ENCODE data around the gene CD81.
"Not testable (repeated sequence)": the region's sequence is repeated elsewhere in the genome, so short reads cannot be mapped to it uniquely, and the experiment has no call there.

Gene CD81

GRCh38 chr11:2352420-2352819 is 24.7 kb upstream of the CD81 start:
- TF ChIP-seq CTCF (IDR thresholded peaks at IDR 0.05; ENCODE audit: insufficient read depth, low read length, poor library complexity, severe bottlenecking) (no peak), EZH2phosphoT487 (conservative IDR thresholded peaks at IDR 0.05; ENCODE audit: low read length) (no peak)
- Histone ChIP-seq H3K4me2 (ENCODE audit: low read depth, low read length, poor library complexity, severe bottlenecking) (no peak overlapping the region), H3F3A (ENCODE audit: insufficient read depth) (no peaks in the 10 kb centered on the region), H3K9me3 (ENCODE audit: insufficient read depth, low read length) (0 out of 2 replicates have a peak, but pooled peaks cover 6% of the 10 kb centered on the region), H3K79me2 (ENCODE audit: insufficient read depth, low read length) (no peaks in the 10 kb centered on the region), H2AFZ (ENCODE audit: low read depth, low read length, severe bottlenecking) (no peak overlapping the region), H3K27ac (ENCODE audit: low read depth, low read length) (no peak overlapping the region), H3K9me2 (replicated peaks; ENCODE audit: insufficient read depth, low read length) (no peaks in the 10 kb centered on the region), H3K36me3 (ENCODE audit: low read length) (no peaks in the 10 kb centered on the region), H3K9ac (ENCODE audit: low read length) (no peak overlapping the region), H3K27me3 (ENCODE audit: low read length) (no peaks in the 10 kb centered on the region), H3K4me3 (ENCODE audit: insufficient read depth, low read length, poor library complexity, severe bottlenecking) (no peak overlapping the region), H4K20me1 (ENCODE audit: low read depth, low read length) (no peaks in the 10 kb centered on the region)

GRCh38 chr11:2355000-2355644 is 22.0 kb upstream of the CD81 start:
- Histone ChIP-seq H3K36me3 (ENCODE audit: low read length) (no peaks in the 10 kb centered on the region), H4K20me1 (ENCODE audit: low read depth, low read length) (no peaks in the 10 kb centered on the region), H3K9ac (ENCODE audit: low read length) (no peak overlapping the region), H3K9me3 (ENCODE audit: insufficient read depth, low read length) (no peaks in the 10 kb centered on the region), H3K79me2 (ENCODE audit: insufficient read depth, low read length) (no peaks in the 10 kb centered on the region), H3K9me2 (replicated peaks; ENCODE audit: insufficient read depth, low read length) (no peaks in the 10 kb centered on the region), H3K27me3 (ENCODE audit: low read length) (no peaks in the 10 kb centered on the region), H3K27ac (ENCODE audit: low read depth, low read length) (no peak overlapping the region), H3K4me2 (ENCODE audit: low read depth, low read length, poor library complexity, severe bottlenecking) (no peak overlapping the region), H3K4me3 (ENCODE audit: insufficient read depth, low read length, poor library complexity, severe bottlenecking) (no peak overlapping the region), H3F3A (ENCODE audit: insufficient read depth) (no peaks in the 10 kb centered on the region), H2AFZ (ENCODE audit: low read depth, low read length, severe bottlenecking) (no peak overlapping the region)
- TF ChIP-seq EZH2phosphoT487 (conservative IDR thresholded peaks at IDR 0.05; ENCODE audit: low read length) (no peak), CTCF (IDR thresholded peaks at IDR 0.05; ENCODE audit: insufficient read depth, low read length, poor library complexity, severe bottlenecking) (no peak)

GRCh38 chr11:2357246-2357645 is 19.9 kb upstream of the CD81 start:
- no peak overlapping the region for H3K27ac ChIP-seq (ENCODE audit: low read depth, low read length)
- no peaks in the 10 kb centered on the region for H3K79me2 ChIP-seq (ENCODE audit: insufficient read depth, low read length)
- H3K9me2 ChIP-seq (replicated peaks; ENCODE audit: insufficient read depth, low read length): no peaks in the 10 kb centered on the region
- TF ChIP-seq EZH2phosphoT487 (conservative IDR thresholded peaks at IDR 0.05; ENCODE audit: low read length) (no peak), CTCF (IDR thresholded peaks at IDR 0.05; ENCODE audit: insufficient read depth, low read length, poor library complexity, severe bottlenecking) (no peak)
- H4K20me1 ChIP-seq (ENCODE audit: low read depth, low read length): no peaks in the 10 kb centered on the region
- no peaks in the 10 kb centered on the region for H3K27me3 ChIP-seq (ENCODE audit: low read length)
- no peak overlapping the region for H3K9ac ChIP-seq (ENCODE audit: low read length)
- no peaks in the 10 kb centered on the region for H3K36me3 ChIP-seq (ENCODE audit: low read length)
- H3K9me3 ChIP-seq (ENCODE audit: insufficient read depth, low read length): no peaks in the 10 kb centered on the region
- no peak overlapping the region for H3K4me3 ChIP-seq (ENCODE audit: insufficient read depth, low read length, poor library complexity, severe bottlenecking)
- H2AFZ ChIP-seq (ENCODE audit: low read depth, low read length, severe bottlenecking): no peak overlapping the region
- H3F3A ChIP-seq (ENCODE audit: insufficient read depth): no peaks in the 10 kb centered on the region
- H3K4me2 ChIP-seq (ENCODE audit: low read depth, low read length, poor library complexity, severe bottlenecking): no peak overlapping the region

GRCh38 chr11:2357651-2358050 is 19.5 kb upstream of the CD81 start:
- H3F3A ChIP-seq (ENCODE audit: insufficient read depth); H3K4me2 ChIP-seq (ENCODE audit: low read depth, low read length, poor library complexity, severe bottlenecking); H2AFZ ChIP-seq (ENCODE audit: low read depth, low read length, severe bottlenecking); H3K36me3 ChIP-seq (ENCODE audit: low read length); H3K79me2 ChIP-seq (ENCODE audit: insufficient read depth, low read length); H3K4me3 ChIP-seq (ENCODE audit: insufficient read depth, low read length, poor library complexity, severe bottlenecking); H3K27ac ChIP-seq (ENCODE audit: low read depth, low read length); H3K9me3 ChIP-seq (ENCODE audit: insufficient read depth, low read length); H3K27me3 ChIP-seq (ENCODE audit: low read length); H4K20me1 ChIP-seq (ENCODE audit: low read depth, low read length); H3K9ac ChIP-seq (ENCODE audit: low read length); H3K9me2 ChIP-seq (replicated peaks; ENCODE audit: insufficient read depth, low read length): not testable (repeated sequence)

Data from SU-DHL-6 (cell line).